Activated CD4-positive, alpha-beta T cell treated with anti-CD3 and anti-CD28 coated beads, Interleukin-2, Interleukin-6, amounts not matched to agents 100 ng/mL and 50 ng/mL, durations not matched to agents 16 hours and 8 hours (primary cell): Measurements from ENCODE around the gene KRT82.
"Not testable (repeated sequence)": the region's sequence is repeated elsewhere in the genome, so short reads cannot be mapped to it uniquely, and the experiment has no call there.

Experiments used
- DNase-seq: peaks from one replicate; pipeline ENCODE4 v3.0.0-alpha.2; 2020

The KRT82 gene

GRCh38 chr12:52434760-52435530 is 28.8 kb upstream of the KRT82 start:
- DNase-seq = no peak

DNA sequence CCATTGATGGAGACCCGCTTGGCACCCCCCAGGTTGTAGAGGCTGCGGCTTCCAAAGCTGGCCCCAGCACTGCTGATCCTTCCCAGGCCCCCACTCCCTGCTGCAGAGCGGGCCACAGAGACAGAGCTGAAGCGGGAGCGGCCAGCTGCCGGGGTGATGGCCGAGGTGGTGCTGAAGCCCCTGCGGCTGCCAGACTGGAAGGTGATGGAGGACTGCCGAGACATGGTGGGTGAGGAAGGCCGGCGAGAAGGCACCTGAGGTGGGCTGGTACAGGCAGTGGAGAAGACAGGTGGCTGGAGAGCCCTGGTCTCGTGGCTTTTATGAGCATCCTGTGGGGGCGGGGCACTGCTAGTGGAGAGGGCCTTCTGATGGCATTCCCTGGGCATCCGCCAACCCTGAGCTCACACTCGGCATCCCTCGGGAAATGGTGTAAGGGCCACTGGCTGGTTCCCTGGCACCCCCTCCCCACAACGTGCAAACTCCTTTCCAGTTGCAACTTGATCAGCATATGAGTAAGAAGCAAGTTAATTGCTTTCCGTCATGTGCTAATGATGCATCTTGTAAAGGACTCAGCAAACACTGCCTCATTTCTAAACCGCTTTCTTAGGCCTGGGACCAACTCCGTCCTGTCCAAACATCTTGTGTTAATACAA is 28.1 kb upstream of the KRT82 start, which contains the start of gene KRT75:
Gene KRT75 (minus strand): TSS at position 291 of the 653 bp plus-strand sequence. CDS start 67 bp downstream, at position 224.
- no peak for DNase-seq

GRCh38 chr12:52433501-52434080 is 27.5 kb upstream of the KRT82 start:
- DNase-seq = no peak

DNA sequence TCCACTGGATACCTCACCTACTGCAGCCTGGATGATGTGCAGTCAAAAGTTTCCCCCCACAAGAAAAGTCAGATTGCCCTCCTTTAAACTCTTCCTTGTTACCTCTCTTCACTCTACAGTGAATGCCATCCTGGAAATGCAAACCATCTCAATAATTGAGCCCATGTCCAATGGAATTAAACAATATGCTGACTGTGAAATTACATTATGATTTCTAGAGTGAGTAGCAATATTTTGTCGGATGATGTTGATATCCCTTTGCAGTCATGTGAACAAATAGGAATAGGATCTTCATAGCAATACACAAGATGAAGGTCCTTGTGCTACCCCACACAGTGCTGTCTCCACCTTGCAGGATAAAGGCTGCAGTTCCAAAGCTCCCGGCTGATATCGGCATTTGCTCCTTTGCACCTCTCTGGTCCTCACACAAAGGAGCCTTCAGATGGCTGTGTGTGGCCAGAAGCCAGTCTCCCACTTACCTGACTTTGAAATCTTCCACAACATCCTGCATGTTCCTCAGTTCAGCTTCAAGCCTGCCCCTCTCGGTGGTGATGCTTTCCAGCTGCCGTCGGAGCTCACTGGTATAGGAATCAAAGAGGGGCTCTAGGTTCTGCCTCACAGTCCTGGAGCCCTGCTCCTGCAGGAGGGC is 26.5 kb upstream of the KRT82 start:
- DNase-seq = no peak

- no peak for DNase-seq
These were observed 22.0 kb upstream of the KRT82 start for GRCh38 chr12:52428121-52428520.

GRCh38 chr12:52427083-52427482 is 20.9 kb upstream of the KRT82 start:
- DNase-seq = no peak

DNA sequence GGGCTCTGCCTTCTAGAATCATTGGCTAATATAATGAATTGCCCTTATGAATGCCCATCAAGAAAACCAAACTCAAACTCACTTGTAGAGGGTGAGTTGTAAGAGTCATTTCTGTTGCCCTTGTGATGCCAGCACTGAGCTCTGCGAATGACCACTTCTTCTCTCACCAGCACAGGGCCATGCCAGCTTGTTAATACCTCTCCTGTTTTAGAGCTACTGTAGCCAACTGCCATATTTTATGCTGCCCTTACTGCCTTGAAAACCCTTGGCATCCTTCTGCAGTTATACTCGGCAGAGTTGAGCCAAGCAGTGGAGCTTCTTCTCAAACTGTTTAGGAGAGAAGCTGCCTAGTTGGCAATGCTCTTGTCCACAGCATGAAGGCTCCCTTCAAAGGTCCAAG is 19.9 kb upstream of the KRT82 start:
- DNase-seq = no peak

DNA sequence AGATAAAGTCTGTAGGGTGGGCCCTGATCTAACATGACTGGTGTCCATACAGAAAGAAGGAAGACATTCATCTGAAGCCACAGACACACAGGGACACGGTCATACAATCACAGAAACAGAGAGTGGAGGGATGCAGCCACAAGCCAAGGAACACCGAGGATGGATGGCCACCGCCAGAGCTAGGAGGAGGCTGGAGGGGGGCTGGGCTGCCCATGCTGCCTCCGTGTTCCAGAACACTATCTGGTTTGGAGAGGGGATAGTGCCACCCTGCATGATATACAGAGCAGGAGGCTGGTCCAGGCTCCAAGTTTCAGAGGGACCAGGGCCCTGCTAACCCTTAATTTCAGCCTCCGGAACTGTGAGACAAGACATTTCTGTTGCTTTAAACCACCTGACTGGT is 19.3 kb upstream of the KRT82 start:
- DNase-seq = no peak

- DNase-seq = no peak
These were observed 17.7 kb upstream of the KRT82 start for GRCh38 chr12:52423661-52424500.

GRCh38 chr12:52423035-52423434 is 16.9 kb upstream of the KRT82 start:
- DNase-seq = no peak

DNA sequence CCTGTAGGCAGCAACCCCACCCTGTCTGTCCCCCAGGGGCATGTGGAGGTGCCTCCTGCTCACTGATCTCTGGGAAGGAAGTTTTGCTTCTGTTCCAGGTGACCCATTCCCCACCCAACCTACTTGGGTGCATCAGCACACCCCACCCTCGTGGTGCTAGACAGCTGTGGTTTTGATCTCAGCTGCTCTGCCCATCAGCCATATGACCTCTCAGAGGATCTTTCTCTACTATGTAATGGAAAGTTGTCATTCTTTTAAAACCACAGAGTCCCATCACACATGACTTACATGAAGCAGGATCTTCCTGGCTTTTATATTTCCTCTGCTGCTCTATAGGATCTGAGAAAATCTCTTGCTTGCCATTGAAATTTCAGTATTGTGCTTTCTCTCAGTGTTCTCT is 13.5 kb upstream of the KRT82 start:
- DNase-seq = no peak

GRCh38 chr12:52418576-52419110 is 12.5 kb upstream of the KRT82 start:
- no peak for DNase-seq

DNA sequence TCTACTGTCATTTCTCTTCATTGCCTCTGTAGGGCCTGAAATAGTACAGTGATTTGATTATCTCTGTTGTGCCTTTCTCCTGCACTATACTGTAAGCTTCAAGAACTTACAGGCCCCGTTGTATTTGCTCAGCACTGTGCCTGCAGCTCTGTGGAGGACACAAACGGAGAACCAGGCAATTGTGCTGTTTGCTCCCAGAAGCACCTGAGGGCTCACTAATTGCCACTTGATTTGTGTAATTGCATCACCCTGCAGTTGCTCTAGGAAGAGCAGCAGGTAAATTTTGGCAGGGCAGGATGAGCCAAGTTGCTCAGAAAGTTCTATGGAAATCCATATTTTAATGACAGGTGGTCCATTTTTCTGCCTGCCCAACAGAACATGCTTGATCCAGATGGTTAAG is 11.6 kb upstream of the KRT82 start:
- DNase-seq = no peak

DNA sequence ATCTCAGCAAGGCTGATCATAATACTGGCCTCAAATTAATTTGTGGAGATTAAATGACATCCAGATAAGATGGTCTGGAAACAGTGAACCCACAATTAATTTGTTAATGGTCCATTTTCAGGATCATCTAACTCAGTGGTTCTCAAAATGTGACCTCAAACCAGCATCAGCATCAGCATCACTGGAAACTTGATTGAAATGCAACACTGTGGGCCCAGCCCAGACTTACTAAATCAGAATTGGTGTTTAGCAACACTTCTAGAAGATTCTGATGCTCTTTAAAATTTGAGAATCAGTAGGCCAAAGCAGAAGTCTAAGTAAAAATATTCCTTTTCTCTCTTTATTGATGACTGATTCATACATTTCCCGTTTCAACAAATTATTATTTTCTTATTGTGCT is 10.7 kb upstream of the KRT82 start:
- no peak for DNase-seq

DNA sequence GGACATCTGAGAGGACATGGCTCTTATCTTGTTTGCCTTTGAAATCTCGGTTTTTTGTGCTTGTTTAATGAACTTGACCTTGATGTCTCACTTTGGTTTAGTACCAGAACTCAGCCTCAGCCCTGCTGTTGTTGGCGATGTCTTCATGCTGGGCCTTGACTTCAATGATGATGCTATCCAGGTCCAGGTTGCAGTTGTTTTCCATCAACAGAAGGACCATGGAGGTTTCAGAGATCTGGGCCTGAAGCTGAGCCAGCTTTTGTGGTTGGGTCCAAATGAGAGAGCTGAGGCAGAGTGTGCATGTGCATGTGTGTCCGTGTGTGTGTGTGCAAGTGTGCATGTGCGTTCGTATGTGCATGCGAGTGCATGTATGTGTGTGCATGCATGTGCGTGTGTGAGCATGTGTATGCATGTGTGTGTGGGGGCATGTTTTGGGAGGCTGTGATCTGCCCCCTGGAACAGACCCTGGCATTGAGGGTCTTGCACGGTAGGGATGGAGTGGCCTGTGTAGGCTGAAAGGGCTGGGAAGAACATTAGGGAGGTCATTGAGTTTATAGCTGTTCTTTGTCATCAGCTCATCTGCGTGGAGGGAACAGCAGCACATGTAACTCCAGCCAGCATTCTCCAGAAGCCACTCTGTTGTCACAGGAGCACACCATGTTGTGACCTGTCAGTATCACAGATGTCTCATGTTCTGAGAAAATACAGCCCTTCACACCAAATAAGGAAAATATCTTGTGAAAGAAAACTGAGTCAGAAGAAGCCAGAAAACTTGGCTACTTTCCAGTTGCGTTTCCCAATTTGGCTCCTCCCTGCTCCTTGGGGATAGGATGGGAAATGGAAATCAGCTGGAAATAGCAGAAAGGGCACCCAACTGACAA is 10.0 kb upstream of the KRT82 start:
- no peak for DNase-seq

- DNase-seq = no peak
These were observed 8.8 kb upstream of the KRT82 start for GRCh38 chr12:52414936-52415335.

- no peak for DNase-seq
These were observed 7.7 kb upstream of the KRT82 start for GRCh38 chr12:52413782-52414345.

- no peak for DNase-seq
These were observed 7.1 kb upstream of the KRT82 start for GRCh38 chr12:52413202-52413601.

- DNase-seq = no peak
These were observed 5.7 kb upstream of the KRT82 start for GRCh38 chr12:52411815-52412214.

DNA sequence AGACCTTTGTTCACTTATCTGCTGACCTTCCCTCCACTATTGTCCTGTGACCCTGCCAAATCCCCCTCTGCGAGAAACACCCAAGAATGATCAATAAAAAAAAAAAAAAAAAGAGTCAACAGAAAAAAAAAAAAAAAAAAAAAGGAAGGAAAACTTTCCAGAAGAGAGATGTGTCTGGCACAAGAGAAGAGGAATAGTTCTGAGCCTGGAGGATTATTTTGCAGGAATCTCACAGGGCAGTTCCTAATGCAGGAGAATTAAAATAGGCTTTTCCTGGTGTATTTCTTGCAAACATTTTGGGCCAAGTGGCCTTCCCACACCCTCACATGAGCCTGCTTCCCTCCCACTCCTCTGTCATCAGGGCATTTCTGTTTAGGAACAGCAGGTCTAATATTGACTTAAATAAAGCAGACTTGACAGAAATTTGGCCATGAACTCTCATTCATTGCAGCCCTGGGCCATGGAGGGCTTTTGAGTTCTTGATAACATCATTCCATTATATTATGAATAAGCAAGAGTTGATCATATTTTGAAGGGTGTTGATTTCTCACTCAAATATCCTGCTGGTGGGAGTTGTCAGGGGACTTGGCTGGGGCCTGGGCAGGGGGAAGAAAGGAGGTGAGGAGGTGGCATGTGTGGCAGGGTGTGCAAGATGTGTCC is 4.6 kb upstream of the KRT82 start:
- DNase-seq = not testable (repeated sequence)
